ENCODE results near the gene FERMT3. TPM values are rescaled to one million over a fixed set of nuclear protein-coding genes. Genes with fewer than 3 reads are reported as not detected.

Gene FERMT3
- total RNA-seq, 6 donors from 2014 or later = 33.2 to 119 (median 89.3) TPM

DNA sequence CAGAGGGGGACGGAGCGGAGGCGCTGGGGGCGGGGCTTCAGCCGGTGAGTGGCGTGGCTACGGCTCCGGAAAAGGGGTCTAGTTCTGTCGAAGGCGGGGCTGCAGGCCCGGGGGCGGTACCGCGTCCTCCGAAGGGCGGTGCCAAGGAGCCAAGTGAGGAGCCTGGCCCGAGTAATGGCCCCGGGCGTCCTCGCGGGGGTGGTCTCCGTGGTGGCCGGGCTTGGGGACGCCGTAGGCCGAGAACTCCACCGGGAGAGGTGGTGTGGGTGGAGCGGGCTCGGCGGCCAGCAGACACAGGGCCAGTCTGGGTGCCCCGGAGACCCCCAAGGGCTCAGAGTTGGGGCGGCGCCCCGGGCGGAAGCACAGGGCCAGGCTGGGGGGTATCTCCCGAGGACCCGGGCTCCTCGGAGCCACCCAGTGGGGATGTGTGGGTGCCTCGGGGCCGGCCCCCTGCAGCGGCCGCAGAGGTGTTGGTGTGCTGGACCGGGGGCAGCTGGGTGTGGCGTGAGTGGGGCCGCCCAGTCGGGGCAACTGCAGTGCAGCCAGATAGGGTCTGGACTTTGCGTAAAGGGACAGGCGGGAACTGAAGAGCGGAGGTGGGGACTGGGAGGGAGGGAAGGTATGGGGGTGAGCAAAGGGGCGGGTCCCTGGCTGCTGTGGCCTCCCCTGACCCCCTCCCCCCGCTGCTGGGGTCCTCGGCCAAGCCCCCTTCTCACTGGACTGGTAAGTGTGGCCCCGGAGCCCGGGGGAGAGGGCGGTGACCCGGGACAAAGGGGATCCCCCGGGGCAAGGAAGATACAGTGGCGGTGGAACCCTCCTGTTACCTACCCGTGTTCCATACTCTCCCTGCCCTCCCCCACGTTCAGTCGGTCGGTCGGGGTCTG, 35.2 kb downstream of the FERMT3 start:
- H3K4me1 ChIP-seq = peaks cover 55 to 73% (median 59%) of the 10 kb centered on the region in 4 donors
- TF ChIP-seq POLR2AphosphoS5 (IDR thresholded peaks at IDR 0.05) (peak; percentile 61 to 75), POLR2A (IDR thresholded peaks at IDR 0.05) (peak in 3 of 4 donors; percentile 34 to 58 (median 45)), EP300 (IDR thresholded peaks at IDR 0.05) (no peak)
- TF ChIP-seq, protein P1, sequence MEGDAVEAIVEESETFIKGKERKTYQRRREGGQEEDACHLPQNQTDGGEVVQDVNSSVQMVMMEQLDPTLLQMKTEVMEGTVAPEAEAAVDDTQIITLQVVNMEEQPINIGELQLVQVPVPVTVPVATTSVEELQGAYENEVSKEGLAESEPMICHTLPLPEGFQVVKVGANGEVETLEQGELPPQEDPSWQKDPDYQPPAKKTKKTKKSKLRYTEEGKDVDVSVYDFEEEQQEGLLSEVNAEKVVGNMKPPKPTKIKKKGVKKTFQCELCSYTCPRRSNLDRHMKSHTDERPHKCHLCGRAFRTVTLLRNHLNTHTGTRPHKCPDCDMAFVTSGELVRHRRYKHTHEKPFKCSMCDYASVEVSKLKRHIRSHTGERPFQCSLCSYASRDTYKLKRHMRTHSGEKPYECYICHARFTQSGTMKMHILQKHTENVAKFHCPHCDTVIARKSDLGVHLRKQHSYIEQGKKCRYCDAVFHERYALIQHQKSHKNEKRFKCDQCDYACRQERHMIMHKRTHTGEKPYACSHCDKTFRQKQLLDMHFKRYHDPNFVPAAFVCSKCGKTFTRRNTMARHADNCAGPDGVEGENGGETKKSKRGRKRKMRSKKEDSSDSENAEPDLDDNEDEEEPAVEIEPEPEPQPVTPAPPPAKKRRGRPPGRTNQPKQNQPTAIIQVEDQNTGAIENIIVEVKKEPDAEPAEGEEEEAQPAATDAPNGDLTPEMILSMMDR (IDR thresholded peaks at IDR 0.05) = peak in 3 of 6 experiments; percentile 11 to 38 (median 14)
- peak in 1 of 2 donors; percentile 2 for ATAC-seq (ENCODE audit: low FRiP score in 2 of 2)
- peak overlapping the region; percentile 71 to 97 (median 90) for H3K4me3 ChIP-seq
- H3K9me3 ChIP-seq = no peaks in the 10 kb centered on the region
- 0 to 1% methylated on average over 23 to 43 of the region's 63 CpGs for WGBS, 2 donors
- H3K27ac ChIP-seq = peak overlapping the region; percentile 93 to 99 (median 98)
- DNase-seq = peak in 1 of 2 donors; percentile 55
- no peaks in the 10 kb centered on the region for H3K27me3 ChIP-seq
- peaks cover 0 to 31% (median 18%) of the 10 kb centered on the region in 4 donors for H3K36me3 ChIP-seq

DNA sequence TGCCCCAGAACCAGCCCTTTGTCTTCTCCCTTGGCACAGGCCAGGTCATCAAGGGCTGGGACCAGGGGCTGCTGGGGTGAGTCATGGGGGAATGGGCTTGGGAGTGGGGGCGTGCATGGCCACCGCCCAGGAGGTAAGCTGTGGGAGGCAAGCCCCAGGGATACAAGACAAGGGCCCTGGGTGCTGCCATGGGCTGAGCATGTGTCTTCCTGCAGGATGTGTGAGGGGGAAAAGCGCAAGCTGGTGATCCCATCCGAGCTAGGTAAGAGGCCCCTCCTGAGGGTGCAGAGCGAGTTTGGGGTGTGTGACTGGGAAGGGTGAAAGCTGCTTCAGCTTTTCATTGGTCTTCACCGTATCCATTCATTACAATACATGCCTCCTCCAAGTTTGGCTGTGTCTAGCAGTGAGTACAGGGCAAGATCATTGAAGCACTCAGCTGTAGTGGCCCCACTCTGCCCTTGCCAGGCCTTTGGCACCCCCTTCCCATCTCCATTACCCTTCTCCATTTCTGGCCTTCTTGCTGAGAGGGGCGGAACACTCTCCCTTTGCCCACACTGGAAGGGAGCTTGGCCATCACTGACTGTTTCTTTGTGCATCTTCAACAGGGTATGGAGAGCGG, 36.8 kb downstream of the FERMT3 start:
- WGBS, 2 donors = 81 to 90% methylated on average over 4 to 8 of the region's 8 CpGs
- ATAC-seq (ENCODE audit: low FRiP score in 2 of 2) (no peak), DNase-seq (peak in 1 of 2 donors; percentile 38)
- peak overlapping the region in 1 of 4 donors; percentile 89 for H3K4me3 ChIP-seq
- H3K27me3 ChIP-seq = no peaks in the 10 kb centered on the region
- peak overlapping the region in 1 of 4 donors; percentile 93 for H3K27ac ChIP-seq
- no peak for TF ChIP-seq POLR2AphosphoS5 (IDR thresholded peaks at IDR 0.05)
- TF ChIP-seq EP300 (IDR thresholded peaks at IDR 0.05) = no peak
- no peak for TF ChIP-seq POLR2A (IDR thresholded peaks at IDR 0.05)
- TF ChIP-seq, protein P1 (IDR thresholded peaks at IDR 0.05) = no peak
- peaks cover 48 to 70% (median 56%) of the 10 kb centered on the region in 4 donors for H3K4me1 ChIP-seq
- no peaks in the 10 kb centered on the region for H3K9me3 ChIP-seq
- H3K36me3 ChIP-seq = peaks cover 0 to 18% (median 13%) of the 10 kb centered on the region in 4 donors

DNA sequence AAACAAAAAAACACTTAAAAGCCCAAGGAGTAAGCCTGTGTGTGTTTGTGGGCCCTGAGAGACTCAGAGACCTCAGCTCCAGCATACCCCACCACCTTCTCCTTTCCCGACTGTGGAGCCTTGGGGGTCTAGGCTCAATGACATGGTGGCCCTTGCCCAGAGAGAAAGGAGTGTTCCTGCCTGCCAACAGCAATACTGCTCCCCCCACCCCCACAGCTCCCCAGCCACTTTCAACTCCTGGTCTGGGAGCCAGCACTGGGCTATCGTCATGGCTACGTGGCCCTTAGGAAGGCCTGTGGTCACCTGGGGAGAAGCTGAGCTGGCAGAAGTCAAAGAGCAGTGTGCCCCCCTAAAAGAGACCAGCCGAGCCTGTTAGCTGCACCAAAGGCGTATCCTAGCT, 37.6 kb downstream of the FERMT3 start:
- Histone ChIP-seq H3K27me3 (no peaks in the 10 kb centered on the region), H3K36me3 (peaks cover 0 to 13% (median 10%) of the 10 kb centered on the region in 4 donors), H3K4me1 (peaks cover 45 to 64% (median 52%) of the 10 kb centered on the region in 4 donors), H3K4me3 (no peak overlapping the region), H3K27ac (no peak overlapping the region), H3K9me3 (no peaks in the 10 kb centered on the region)
- ATAC-seq (ENCODE audit: low FRiP score in 2 of 2) = no peak
- WGBS, 2 donors = 76 to 86% methylated on average over 5 of the region's 5 CpGs
- TF ChIP-seq POLR2AphosphoS5 (IDR thresholded peaks at IDR 0.05) (no peak), EP300 (IDR thresholded peaks at IDR 0.05) (no peak), POLR2A (IDR thresholded peaks at IDR 0.05) (no peak)
- TF ChIP-seq, protein P1 (IDR thresholded peaks at IDR 0.05) = no peak
- DNase-seq = no peak

DNA sequence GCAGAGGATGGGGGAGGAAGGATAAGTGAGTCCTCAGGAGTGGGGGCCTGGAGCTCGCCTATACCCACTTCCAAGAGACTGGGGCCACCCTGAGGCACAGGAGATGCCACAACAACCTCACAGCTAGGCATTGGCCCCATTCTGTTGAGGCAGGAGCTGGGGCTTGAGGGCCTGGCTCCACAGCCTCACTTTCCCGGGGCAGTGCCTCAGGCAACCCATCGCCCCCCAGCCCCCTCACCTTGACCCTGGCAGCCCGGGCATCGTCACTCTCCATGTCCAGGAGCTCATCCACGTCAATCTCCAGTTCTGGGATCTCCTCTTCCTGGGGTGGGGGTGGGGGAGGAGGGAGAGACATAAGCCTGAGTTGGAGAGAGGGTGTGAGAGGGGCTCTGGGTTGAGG, 38.4 kb downstream of the FERMT3 start:
- no peaks in the 10 kb centered on the region for H3K27me3 ChIP-seq
- no peaks in the 10 kb centered on the region for H3K9me3 ChIP-seq
- H3K4me1 ChIP-seq = peaks cover 40 to 56% (median 46%) of the 10 kb centered on the region in 4 donors
- peak overlapping the region in 3 of 4 donors; percentile 69 to 79 (median 70) for H3K4me3 ChIP-seq
- TF ChIP-seq POLR2AphosphoS5 (IDR thresholded peaks at IDR 0.05) (no peak), EP300 (IDR thresholded peaks at IDR 0.05) (no peak), POLR2A (IDR thresholded peaks at IDR 0.05) (no peak)
- TF ChIP-seq, protein P1 (IDR thresholded peaks at IDR 0.05) = no peak
- ATAC-seq (ENCODE audit: low FRiP score in 2 of 2) (no peak), DNase-seq (peak in 1 of 2 donors; percentile 45)
- H3K27ac ChIP-seq = peak overlapping the region; percentile 73 to 91 (median 82)
- H3K36me3 ChIP-seq = peaks cover 0 to 13% (median 10%) of the 10 kb centered on the region in 4 donors
- 30% methylated on average over 6 of the region's 6 CpGs; no CpG with 5 or more reads in 1 of the 2 donors for WGBS, 2 donors
